Measurements from ENCODE around the gene C4orf50. TPM values are rescaled to one million over a fixed set of nuclear protein-coding genes. Genes with fewer than 3 reads are reported as not detected.

C4orf50 gene
- total and polyA plus RNA-seq, 8 donors, result under 0.01 to 0.23 (median 0.07) TPM

DNA sequence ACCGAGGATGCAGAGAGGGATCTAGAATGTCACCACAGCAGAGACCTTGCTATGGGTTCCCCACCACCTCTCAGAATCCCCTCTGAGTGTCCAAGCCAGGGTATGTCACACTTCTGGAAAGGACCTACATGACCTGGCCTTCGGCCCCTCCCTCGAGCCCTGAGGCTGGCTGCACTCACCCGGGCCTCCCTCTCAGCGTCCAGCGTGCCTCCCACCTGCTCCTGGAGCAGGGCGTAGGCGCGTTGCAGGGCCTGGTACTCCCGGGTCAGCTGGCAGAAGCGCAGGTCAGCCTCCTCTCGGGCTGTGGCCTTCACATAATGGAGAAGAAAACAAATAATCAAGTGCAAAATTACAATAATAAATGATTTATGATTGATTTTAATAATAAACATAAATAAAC is 43.9 kb upstream of the C4orf50 start:
- 63 to 75% methylated on average over 12 of the region's 12 CpGs for WGBS, 2 donors
- H3K27me3 ChIP-seq, result no peaks in the 10 kb centered on the region
- peaks cover 0 to 7% (median 0%) of the 10 kb centered on the region in 4 donors for H3K9me3 ChIP-seq
- FAIRE-seq (no peak), ATAC-seq (no peak), DNase-seq (no peak)
- H3K4me1 ChIP-seq, result no peaks in the 10 kb centered on the region
- H3K4me3 ChIP-seq, result no peak overlapping the region
- intact Hi-C loops (cut with DNase I), result no loop called here
- no peak overlapping the region for H3K27ac ChIP-seq
- no peaks in the 10 kb centered on the region for H3K36me3 ChIP-seq
- TF ChIP-seq, protein P1, sequence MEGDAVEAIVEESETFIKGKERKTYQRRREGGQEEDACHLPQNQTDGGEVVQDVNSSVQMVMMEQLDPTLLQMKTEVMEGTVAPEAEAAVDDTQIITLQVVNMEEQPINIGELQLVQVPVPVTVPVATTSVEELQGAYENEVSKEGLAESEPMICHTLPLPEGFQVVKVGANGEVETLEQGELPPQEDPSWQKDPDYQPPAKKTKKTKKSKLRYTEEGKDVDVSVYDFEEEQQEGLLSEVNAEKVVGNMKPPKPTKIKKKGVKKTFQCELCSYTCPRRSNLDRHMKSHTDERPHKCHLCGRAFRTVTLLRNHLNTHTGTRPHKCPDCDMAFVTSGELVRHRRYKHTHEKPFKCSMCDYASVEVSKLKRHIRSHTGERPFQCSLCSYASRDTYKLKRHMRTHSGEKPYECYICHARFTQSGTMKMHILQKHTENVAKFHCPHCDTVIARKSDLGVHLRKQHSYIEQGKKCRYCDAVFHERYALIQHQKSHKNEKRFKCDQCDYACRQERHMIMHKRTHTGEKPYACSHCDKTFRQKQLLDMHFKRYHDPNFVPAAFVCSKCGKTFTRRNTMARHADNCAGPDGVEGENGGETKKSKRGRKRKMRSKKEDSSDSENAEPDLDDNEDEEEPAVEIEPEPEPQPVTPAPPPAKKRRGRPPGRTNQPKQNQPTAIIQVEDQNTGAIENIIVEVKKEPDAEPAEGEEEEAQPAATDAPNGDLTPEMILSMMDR (IDR thresholded peaks at IDR 0.05), result no peak

DNA sequence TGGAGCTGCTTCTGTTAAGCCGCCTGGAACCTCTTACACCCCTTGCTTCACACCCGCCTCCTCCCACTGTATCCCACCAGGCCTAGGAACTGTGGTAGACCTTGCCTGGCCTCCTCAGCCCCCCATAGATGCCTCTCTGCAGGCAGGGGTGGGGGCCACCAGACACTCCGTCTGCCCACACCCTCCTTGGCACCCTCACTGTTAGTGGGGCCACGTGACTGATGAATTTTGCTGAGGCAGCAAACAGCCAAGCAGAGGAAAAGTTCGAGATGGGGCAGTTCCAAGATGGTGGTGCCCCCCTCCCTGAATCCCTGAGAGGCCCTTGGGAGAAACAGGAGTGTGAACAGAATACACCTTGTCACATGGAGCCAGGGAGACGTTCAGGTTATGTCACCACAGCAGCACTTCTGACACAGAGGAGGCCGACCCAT is 41.2 kb upstream of the C4orf50 start:
- no peak overlapping the region for H3K27ac ChIP-seq
- ATAC-seq (no peak), DNase-seq (no peak), FAIRE-seq (no peak)
- WGBS, 2 donors, result 72 to 76% methylated on average over 7 of the region's 7 CpGs
- intact Hi-C loops (cut with DNase I), result no loop called here
- H3K27me3 ChIP-seq, result no peaks in the 10 kb centered on the region
- TF ChIP-seq, protein P1 (IDR thresholded peaks at IDR 0.05), result no peak
- no peaks in the 10 kb centered on the region for H3K4me1 ChIP-seq
- peaks cover 0 to 7% (median 0%) of the 10 kb centered on the region in 4 donors for H3K9me3 ChIP-seq
- no peaks in the 10 kb centered on the region for H3K36me3 ChIP-seq
- H3K4me3 ChIP-seq, result no peak overlapping the region

DNA sequence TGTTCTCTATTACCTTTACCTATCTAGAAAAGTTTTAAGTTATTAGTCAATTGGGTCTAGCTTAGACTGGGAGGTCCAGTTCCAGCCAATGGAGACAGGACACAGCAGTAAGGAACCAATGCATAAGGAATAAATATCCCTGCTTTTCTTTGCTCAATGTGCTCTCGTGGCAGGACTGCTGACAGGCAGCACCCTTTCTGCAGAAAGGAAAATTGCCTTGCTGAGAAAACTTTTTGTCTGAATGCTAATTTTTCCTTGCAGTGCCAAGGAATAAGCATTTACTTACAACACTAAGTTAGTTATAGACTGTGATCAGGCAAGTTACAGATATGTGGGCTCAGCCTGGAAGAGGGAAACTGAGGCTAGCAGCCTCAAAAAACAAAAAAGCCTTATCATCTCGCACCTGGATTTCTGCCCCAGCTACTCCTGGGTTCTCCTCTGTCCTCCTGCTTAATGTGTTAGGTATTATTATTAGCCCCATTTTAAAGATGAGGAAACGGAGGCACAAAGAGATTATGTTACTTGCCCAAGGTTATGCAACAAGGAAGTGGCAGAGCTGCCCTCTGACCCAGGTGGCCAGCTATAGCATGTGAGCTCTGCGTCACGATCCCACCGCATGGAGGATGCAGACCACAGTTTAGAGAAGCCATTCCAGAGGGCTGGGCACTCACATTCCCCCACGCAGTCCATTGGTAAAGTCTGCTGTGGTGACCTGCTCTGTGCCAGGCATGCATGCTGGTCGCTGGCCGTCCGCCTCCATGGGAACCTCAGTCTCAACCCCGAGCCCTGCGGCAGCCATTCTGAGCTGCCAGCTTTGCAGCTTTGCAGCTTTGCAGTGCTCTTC is 40.5 kb upstream of the C4orf50 start:
- Histone ChIP-seq H3K27me3 (no peaks in the 10 kb centered on the region), H3K4me1 (no peaks in the 10 kb centered on the region), H3K36me3 (no peaks in the 10 kb centered on the region), H3K4me3 (no peak overlapping the region), H3K27ac (no peak overlapping the region), H3K9me3 (peaks cover 0 to 7% (median 0%) of the 10 kb centered on the region in 4 donors)
- TF ChIP-seq, protein P1 (IDR thresholded peaks at IDR 0.05), result no peak
- WGBS, 2 donors, result 81 to 90% methylated on average over 12 of the region's 12 CpGs
- FAIRE-seq, result no peak
- ATAC-seq, result no peak
- intact Hi-C loops (cut with DNase I), result no loop called here
- no peak for DNase-seq

DNA sequence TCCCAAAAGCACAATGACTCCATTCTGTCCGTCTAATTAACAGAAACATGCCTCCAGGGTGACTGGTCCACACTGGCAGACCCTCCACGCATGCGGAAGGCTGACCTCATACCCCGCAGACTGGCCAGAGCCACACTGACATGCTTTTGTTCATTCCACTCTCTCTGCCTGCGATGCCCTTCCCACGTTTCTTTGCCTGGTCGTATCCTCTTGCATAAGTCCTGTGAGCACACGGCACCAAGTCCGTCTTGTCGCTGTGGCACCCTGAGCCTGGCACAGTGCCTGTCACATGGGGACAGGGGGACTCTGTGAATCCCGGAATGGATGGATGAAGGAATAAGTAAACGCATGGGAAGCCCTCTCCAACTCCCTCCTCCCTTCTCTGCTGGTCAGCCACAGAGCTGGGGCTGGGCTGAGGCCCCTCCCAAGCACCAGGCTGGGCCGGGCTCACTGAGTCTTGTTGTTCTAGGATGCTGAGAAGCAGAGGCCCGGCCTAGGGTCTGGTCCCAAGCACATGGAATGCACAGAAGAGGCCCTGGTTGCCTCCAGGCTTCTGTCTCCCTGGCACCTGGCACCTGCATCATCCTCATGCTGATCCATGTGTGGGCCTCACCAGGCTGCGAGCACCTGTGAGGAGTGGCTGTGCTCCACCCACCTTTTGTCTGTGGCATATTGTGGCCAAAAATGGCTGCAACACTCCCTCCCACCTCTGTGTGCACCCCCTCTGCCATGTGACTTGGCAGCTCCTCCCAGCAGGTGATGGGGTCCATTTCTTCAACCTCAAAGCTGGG is 38.9 kb upstream of the C4orf50 start:
- WGBS, 2 donors, result 74 to 76% methylated on average over 15 of the region's 15 CpGs
- Histone ChIP-seq H3K4me1 (no peaks in the 10 kb centered on the region), H3K4me3 (no peak overlapping the region), H3K9me3 (peaks cover 0 to 7% (median 0%) of the 10 kb centered on the region in 4 donors), H3K36me3 (no peaks in the 10 kb centered on the region), H3K27ac (no peak overlapping the region), H3K27me3 (no peaks in the 10 kb centered on the region)
- ATAC-seq (no peak), FAIRE-seq (no peak), DNase-seq (no peak)
- intact Hi-C loops (cut with DNase I), result no loop called here
- TF ChIP-seq, protein P1 (IDR thresholded peaks at IDR 0.05), result no peak
